GM19035 (cell line): ENCODE data around the gene BCCIP.

ENCODE experiments used
- ATAC-seq: cut with Tn5 transposase; IDR thresholded peaks from one replicate; pipeline ENCODE4 v1.9.1; 2021; ENCODE audit not compliant: unreplicated experiment

The BCCIP gene

GRCh38 chr10:125883211-125883610 lies 59.9 kb downstream of the BCCIP start:
- no peak for ATAC-seq
